Omental fat pad (tissue), 4 donors: ENCODE results near the gene ISG15. TPM values are rescaled to one million over a fixed set of nuclear protein-coding genes. Genes with fewer than 3 reads are reported as not detected.
"Not testable (repeated sequence)": the region's sequence is repeated elsewhere in the genome, so short reads cannot be mapped to it uniquely, and the experiment has no call there.

ENCODE experiments used
- ATAC-seq: fragments of 150-250 bp; one replicate; pipeline ENCODE4 v1.9.1; 2016; ENCODE audit warnings: mild to moderate bottlenecking, moderate library complexity; ENCODE audit not compliant: low FRiP score
- DNase-seq: peaks from one replicate; pipeline ENCODE4 v3.0.0-alpha.2; 2019; ENCODE audit warnings: low spot score
- CTCF ChIP-seq, 3 donors: fragments of 450-650 bp; IDR thresholded peaks; one replicate each; pipeline ENCODE4 v1.5.1; 2016 to 2017; ENCODE audit warnings: antibody characterized with exemption in 3 of 3, mild to moderate bottlenecking in 3 of 3, moderate library complexity in 2 of 3
- total RNA-seq, 4 donors: library from RNA; depleted of rRNA; stranded (reverse); fragments of >200 nt; gene quantifications; one replicate each; pipeline ENCODE4 v1.1.0, GENCODE V29; 2016

Gene ISG15
- total RNA-seq, 4 donors from 2014 or later, result 27.7 to 84.3 (median 32.6) TPM

- TF ChIP-seq CTCF (IDR thresholded peaks at IDR 0.05), result no peak
- no peak for DNase-seq
- no peak for ATAC-seq
Observed at GRCh38 chr1:992362-992761, 20.9 kb upstream of the ISG15 start.

GRCh38 chr1:993379-993995 is 19.8 kb upstream of the ISG15 start:
- DNase-seq (no peak), ATAC-seq (no peak)
- no peak for TF ChIP-seq CTCF (IDR thresholded peaks at IDR 0.05)

GRCh38 chr1:994546-994945 is 18.8 kb upstream of the ISG15 start:
- ATAC-seq, DNase-seq: not testable (repeated sequence)

- ATAC-seq (no peak), DNase-seq (no peak)
- TF ChIP-seq CTCF (IDR thresholded peaks at IDR 0.05), result no peak
Observed at GRCh38 chr1:995665-996633, 17.3 kb upstream of the ISG15 start.

GRCh38 chr1:996851-997712 is 16.2 kb upstream of the ISG15 start:
- DNase-seq (no peak), ATAC-seq (no peak)

GRCh38 chr1:997713-997992 is 15.6 kb upstream of the ISG15 start:
- TF ChIP-seq CTCF (IDR thresholded peaks at IDR 0.05), result no peak
- no peak for ATAC-seq
- no peak for DNase-seq

More at GRCh38 chr1:996851-997712, 16.2 kb upstream of the ISG15 start:
- no peak for TF ChIP-seq CTCF (IDR thresholded peaks at IDR 0.05)
